RWPE2 (cell line): ENCODE measurements around the gene EFCAB14.
"Not testable (repeated sequence)": the region's sequence is repeated elsewhere in the genome, so short reads cannot be mapped to it uniquely, and the experiment has no call there.

ENCODE experiments used
- ATAC-seq: fragments of 200-7000 bp; cut with Tn5 transposase; 3 replicates; pipeline ENCODE4 v1.9.1; 2021; ENCODE audit warnings: low read depth
- DNase-seq: peaks from one replicate; pipeline ENCODE4 v3.0.0-alpha.2; 2020; ENCODE audit warnings: low spot score
- H3K27ac ChIP-seq: fragments of 450-650 bp; 2 replicates; pipeline ENCODE4 v1.5.1; 2017; ENCODE audit warnings: mild to moderate bottlenecking; ENCODE audit not compliant: poor library complexity, severe bottlenecking
- H3K27me3 ChIP-seq: fragments of 250-450 bp; sonication (Bioruptor Pico); 2 replicates; pipeline ENCODE4 v1.5.1; 2021; ENCODE audit warnings: mild to moderate bottlenecking, moderate library complexity; ENCODE audit not compliant: insufficient read depth, poor library complexity, severe bottlenecking
- H3K36me3 ChIP-seq: fragments of 250-450 bp; sonication (Bioruptor Pico); 2 replicates; pipeline ENCODE4 v1.5.1; 2020; ENCODE audit warnings: low read depth, mild to moderate bottlenecking, moderate library complexity
- H3K4me1 ChIP-seq: fragments of 250-450 bp; sonication (Bioruptor Pico); 2 replicates; pipeline ENCODE4 v1.5.1; 2021; ENCODE audit warnings: mild to moderate bottlenecking, moderate library complexity; ENCODE audit not compliant: insufficient read depth, poor library complexity, severe bottlenecking
- H3K4me3 ChIP-seq: fragments of 250-450 bp; sonication (Bioruptor Pico); 2 replicates; pipeline ENCODE4 v1.5.1; 2021; ENCODE audit warnings: mild to moderate bottlenecking, moderate library complexity; ENCODE audit not compliant: severe bottlenecking
- H3K9me3 ChIP-seq: fragments of 250-450 bp; sonication (Bioruptor Pico); 2 replicates; pipeline ENCODE4 v1.5.1; 2021; ENCODE audit warnings: mild to moderate bottlenecking, moderate library complexity; ENCODE audit not compliant: severe bottlenecking
- TF ChIP-seq, protein P1 (sequence below): fragments of 450-650 bp; IDR thresholded peaks from one replicate; pipeline ENCODE4 v1.5.1; 2017; ENCODE audit warnings: mild to moderate bottlenecking, moderate library complexity; ENCODE audit not compliant: poor library complexity, severe bottlenecking

The EFCAB14 gene

DNA sequence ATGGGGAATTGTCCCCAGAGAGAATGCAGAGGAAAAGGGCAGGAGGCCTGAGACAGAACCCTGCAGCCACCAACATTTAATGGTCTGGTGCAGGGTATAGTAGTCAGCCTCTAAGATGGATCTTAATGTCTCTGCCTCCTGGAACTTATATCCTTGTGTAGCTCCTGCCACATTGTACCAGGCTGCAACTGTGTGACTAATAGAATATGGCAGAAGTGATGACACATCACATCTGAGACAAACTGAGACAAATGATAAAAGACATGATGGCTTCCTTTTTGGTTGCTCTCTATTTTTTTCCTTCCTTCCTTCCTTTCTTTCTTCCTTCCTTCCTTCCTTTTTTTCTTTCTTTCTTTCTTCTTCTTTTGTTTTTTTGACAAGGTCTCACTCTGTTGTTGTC is 42.8 kb upstream of the EFCAB14 start:
- TF ChIP-seq, protein P1, sequence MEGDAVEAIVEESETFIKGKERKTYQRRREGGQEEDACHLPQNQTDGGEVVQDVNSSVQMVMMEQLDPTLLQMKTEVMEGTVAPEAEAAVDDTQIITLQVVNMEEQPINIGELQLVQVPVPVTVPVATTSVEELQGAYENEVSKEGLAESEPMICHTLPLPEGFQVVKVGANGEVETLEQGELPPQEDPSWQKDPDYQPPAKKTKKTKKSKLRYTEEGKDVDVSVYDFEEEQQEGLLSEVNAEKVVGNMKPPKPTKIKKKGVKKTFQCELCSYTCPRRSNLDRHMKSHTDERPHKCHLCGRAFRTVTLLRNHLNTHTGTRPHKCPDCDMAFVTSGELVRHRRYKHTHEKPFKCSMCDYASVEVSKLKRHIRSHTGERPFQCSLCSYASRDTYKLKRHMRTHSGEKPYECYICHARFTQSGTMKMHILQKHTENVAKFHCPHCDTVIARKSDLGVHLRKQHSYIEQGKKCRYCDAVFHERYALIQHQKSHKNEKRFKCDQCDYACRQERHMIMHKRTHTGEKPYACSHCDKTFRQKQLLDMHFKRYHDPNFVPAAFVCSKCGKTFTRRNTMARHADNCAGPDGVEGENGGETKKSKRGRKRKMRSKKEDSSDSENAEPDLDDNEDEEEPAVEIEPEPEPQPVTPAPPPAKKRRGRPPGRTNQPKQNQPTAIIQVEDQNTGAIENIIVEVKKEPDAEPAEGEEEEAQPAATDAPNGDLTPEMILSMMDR, result no peak
- H3K27me3 ChIP-seq, result no peaks in the 10 kb centered on the region
- no peak overlapping the region for H3K27ac ChIP-seq
- no peak overlapping the region for H3K4me3 ChIP-seq
- DNase-seq (no peak), ATAC-seq (no peak)
- no peaks in the 10 kb centered on the region for H3K9me3 ChIP-seq
- no peaks in the 10 kb centered on the region for H3K36me3 ChIP-seq
- H3K4me1 ChIP-seq, result peaks cover 18% of the 10 kb centered on the region

DNA sequence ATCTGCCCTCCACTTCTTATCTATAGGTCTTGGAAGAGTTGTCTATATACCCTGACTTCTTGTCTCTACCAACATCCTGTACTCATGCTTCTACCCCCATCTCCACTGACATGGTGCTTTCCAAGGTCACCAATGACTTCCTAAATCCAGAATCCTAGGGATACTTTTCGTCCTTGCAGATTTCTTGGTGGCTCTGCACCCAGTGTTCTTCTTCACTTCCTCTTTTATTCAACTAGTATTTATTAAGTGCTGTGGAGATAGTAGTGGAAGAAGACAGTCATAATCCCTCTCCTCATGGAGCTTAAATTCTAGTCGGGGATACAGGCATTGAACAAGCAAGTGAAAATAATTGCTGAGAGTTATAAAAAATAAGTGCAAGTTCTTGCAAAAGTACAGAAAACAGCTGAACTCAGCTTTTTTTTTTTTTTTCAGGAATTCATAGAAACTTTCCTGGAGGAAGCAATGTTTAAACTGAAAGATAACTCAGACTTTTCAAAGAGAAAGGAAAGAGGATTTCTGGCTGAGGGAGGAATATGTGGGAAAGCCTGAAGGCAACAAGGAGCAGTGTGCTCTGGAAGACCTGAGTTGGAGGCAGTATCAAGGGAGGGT is 41.7 kb upstream of the EFCAB14 start:
- Histone ChIP-seq H3K27me3 (no peaks in the 10 kb centered on the region), H3K27ac (no peak overlapping the region), H3K4me3 (no peak overlapping the region), H3K4me1 (peaks cover 25% of the 10 kb centered on the region), H3K36me3 (no peaks in the 10 kb centered on the region), H3K9me3 (no peaks in the 10 kb centered on the region)
- DNase-seq (no peak), ATAC-seq (no peak)
- TF ChIP-seq, protein P1, result no peak

DNA sequence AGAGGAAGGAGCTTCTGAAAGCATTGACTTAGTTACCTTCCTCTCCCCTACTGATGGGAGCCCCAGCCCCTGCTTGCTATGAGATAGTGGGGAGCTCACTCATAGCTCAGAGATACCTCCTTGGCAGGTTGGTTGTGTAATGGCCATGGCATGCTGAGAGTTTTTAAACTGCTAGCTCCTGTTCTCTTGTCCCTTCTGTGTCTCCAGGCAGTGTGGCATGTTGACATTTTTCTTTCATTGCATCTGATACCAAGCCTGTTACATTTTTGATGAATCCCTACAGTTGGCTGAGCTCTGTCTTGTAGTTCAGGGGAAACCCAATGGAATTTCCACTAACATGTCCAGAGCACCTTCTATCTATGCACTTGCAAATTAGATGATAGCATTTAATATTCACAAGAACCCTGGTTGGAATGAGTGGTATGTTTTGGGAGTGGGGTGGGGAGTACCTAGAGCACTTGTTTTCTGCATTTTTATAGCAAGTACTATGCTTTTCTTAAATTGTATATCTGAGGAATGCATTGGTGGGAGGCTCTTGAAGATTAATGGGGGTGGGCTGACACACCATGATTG is 39.1 kb upstream of the EFCAB14 start:
- Histone ChIP-seq H3K27ac (peak overlapping the region; percentile 73), H3K4me3 (no peak overlapping the region), H3K9me3 (no peaks in the 10 kb centered on the region), H3K36me3 (no peaks in the 10 kb centered on the region), H3K27me3 (no peaks in the 10 kb centered on the region), H3K4me1 (peaks cover 36% of the 10 kb centered on the region)
- no peak for DNase-seq
- TF ChIP-seq, protein P1, result no peak
- ATAC-seq, result peak; percentile 31

DNA sequence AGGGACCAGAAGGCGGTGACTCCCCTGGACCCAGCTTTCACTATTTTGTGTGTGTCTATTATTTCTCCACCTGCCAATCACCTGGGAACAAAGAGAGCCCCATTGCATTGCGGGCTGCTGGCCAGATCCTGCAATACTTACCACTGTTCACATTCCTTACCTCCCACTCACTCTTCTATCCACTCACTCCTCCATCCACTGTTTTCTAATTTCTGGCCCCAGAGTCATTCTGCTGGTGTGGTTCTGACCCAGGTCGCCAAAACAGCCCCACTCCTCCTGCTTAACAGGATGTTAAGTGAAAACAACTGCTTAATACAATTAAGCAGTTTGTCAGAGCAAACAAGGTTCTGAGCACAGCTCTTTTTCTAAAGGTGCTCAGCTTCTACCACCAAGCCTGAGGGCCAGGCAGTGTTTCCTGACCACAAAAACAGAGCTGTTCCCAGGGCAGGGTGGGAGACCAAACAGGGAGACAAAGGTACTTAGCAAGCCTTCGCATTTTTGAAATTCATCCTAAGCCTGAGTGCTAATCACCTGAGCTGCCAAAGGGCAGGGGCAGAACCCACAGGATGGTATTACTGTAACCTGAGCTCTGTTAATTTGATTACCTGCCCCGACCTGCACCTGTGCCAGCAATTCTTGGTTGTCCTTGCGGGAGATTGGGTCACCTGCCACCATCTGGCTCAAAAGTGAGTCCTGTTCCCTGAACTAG is 38.5 kb upstream of the EFCAB14 start:
- no peak for DNase-seq
- H3K27ac ChIP-seq, result peak overlapping the region; percentile 73
- H3K36me3 ChIP-seq, result no peaks in the 10 kb centered on the region
- no peaks in the 10 kb centered on the region for H3K9me3 ChIP-seq
- peak; percentile 93 for ATAC-seq
- no peaks in the 10 kb centered on the region for H3K27me3 ChIP-seq
- TF ChIP-seq, protein P1, result no peak
- no peak overlapping the region for H3K4me3 ChIP-seq
- H3K4me1 ChIP-seq, result peaks cover 36% of the 10 kb centered on the region

DNA sequence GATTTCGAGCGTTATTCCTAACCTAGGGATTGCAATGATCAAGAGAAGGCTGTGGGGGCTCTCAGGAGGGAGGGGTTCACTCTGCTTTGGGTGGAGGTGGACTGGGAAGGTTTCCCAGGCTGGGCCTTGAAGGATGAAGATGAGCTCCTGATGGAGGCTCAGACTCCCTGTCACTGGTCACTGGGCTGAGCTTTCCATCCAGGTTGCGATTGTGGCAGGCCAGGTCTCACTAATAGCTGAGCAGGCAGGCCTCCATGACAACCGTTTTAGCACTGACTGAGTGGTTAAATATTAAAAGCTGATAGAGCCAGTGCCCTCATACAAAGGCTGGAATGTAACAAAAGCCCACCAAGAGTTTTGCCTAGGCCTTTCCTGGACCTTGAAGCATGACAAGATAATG is 36.2 kb upstream of the EFCAB14 start:
- Histone ChIP-seq H3K4me1 (peaks cover 40% of the 10 kb centered on the region), H3K9me3 (no peaks in the 10 kb centered on the region), H3K27me3 (no peaks in the 10 kb centered on the region), H3K36me3 (no peaks in the 10 kb centered on the region), H3K4me3 (no peak overlapping the region), H3K27ac (peak overlapping the region; percentile 41)
- TF ChIP-seq, protein P1, result no peak
- DNase-seq (no peak), ATAC-seq (no peak)

DNA sequence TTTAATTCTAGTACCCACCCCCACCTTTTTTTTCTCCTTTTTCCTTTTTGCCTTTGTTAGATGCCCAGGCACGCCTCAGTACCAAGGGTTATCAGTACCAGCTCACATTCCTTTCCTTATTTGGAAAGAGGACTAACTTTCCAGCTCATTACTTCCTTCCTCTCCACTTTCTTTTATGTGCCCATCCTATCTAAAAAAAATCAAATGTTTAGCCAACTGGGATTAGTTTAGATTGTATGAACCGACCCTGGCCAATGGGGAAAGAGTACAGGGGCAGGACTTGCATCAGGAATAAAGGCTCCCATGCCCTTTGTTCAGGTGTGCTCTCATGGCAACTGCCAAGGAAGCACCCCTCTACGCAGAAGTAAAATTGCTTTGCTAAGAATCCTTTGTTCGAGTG is 35.8 kb upstream of the EFCAB14 start:
- Histone ChIP-seq H3K27ac (peak overlapping the region; percentile 41), H3K4me1 (peaks cover 45% of the 10 kb centered on the region)
- H3K27me3 ChIP-seq, H3K4me3 ChIP-seq, H3K36me3 ChIP-seq, ATAC-seq, DNase-seq, H3K9me3 ChIP-seq: not testable (repeated sequence)
